ENCODE data around the gene FBXW9.
"Not testable (repeated sequence)": the region's sequence is repeated elsewhere in the genome, so short reads cannot be mapped to it uniquely, and the experiment has no call there.

The FBXW9 gene

GRCh38 chr19:12715102-12715501 lies 18.7 kb upstream of the FBXW9 start:
- DNase-seq, result no peak

GRCh38 chr19:12713304-12713703 lies 16.9 kb upstream of the FBXW9 start:
- DNase-seq, result not testable (repeated sequence)

- not testable (repeated sequence) for DNase-seq
Observed at GRCh38 chr19:12712077-12712476, 15.6 kb upstream of the FBXW9 start.

- no peak for DNase-seq
Observed at GRCh38 chr19:12711187-12711586, 14.8 kb upstream of the FBXW9 start.

- DNase-seq, result no peak
Observed at GRCh38 chr19:12708641-12709040, 12.2 kb upstream of the FBXW9 start.

GRCh38 chr19:12706332-12706718 lies 9.9 kb upstream of the FBXW9 start:
- no peak for DNase-seq

GRCh38 chr19:12705654-12706331 lies 9.4 kb upstream of the FBXW9 start:
- DNase-seq, result no peak

- no peak for DNase-seq
Observed at GRCh38 chr19:12705169-12705568, 8.7 kb upstream of the FBXW9 start.

- DNase-seq, result no peak
Observed at GRCh38 chr19:12703046-12703445, 6.6 kb upstream of the FBXW9 start.

- DNase-seq, result no peak
Observed at GRCh38 chr19:12701596-12702282, 5.3 kb upstream of the FBXW9 start.

- DNase-seq, result no peak
Observed at GRCh38 chr19:12698138-12698537, 1.7 kb upstream of the FBXW9 start.

GRCh38 chr19:12697425-12697824 lies 994 bp upstream of the FBXW9 start:
- DNase-seq, result not testable (repeated sequence)

- no peak for DNase-seq
Observed at GRCh38 chr19:12695997-12696365, 450 bp downstream of the FBXW9 start.

- DNase-seq, result no peak
Observed at GRCh38 chr19:12695514-12695913, 917 bp downstream of the FBXW9 start.

- DNase-seq, result no peak
Observed at GRCh38 chr19:12695096-12695495, 1.3 kb downstream of the FBXW9 start.

- no peak for DNase-seq
Observed at GRCh38 chr19:12694641-12695040, 1.8 kb downstream of the FBXW9 start.

GRCh38 chr19:12692960-12693359 lies 3.5 kb downstream of the FBXW9 start:
- no peak for DNase-seq

GRCh38 chr19:12689581-12690216 lies 6.7 kb downstream of the FBXW9 start:
- DNase-seq, result no peak

GRCh38 chr19:12689012-12689411 lies 7.4 kb downstream of the FBXW9 start:
- DNase-seq, result no peak

GRCh38 chr19:12687496-12688196 lies 8.8 kb downstream of the FBXW9 start, which contains the start of gene GNG14:
GNG14 (plus strand) TSS chr19:12687998; CDS start chr19:12688049, 51 bp downstream.
- DNase-seq, result no peak

- DNase-seq, result no peak
Observed at GRCh38 chr19:12685831-12686230, 10.6 kb downstream of the FBXW9 start.

GRCh38 chr19:12681074-12681987 lies 15.1 kb downstream of the FBXW9 start, which contains the start of gene DHPS:
DHPS (minus strand) TSS chr19:12681880; CDS start chr19:12681766, 114 bp downstream.
- peak; percentile 83 for DNase-seq

Measured in activated CD4-positive, CD25-positive, alpha-beta regulatory T cell treated with anti-CD3 and anti-CD28 coated beads, Interleukin-2, amount 50 U/mL, for 72 hours (primary cell).